AG09309 (cell line): ENCODE data around the gene CA11.

Experiments
- DNase-seq: peaks from one replicate; pipeline ENCODE4 v3.0.0-alpha.2; 2010; ENCODE audit warnings: low read depth
- H3K4me3 ChIP-seq: 2 replicates; pipeline ENCODE4 v1.5.1; 2011; ENCODE audit warnings: mild to moderate bottlenecking, low read depth, low read length, moderate library complexity; ENCODE audit not compliant: control insufficient read depth
- CTCF ChIP-seq: IDR thresholded peaks from 2 replicates; pipeline ENCODE4 v1.5.1; 2011; ENCODE audit warnings: mild to moderate bottlenecking, low read depth, low read length, inconsistent platforms; ENCODE audit not compliant: insufficient read depth, control insufficient read depth; ENCODE audit errors: missing control alignments

The CA11 gene

GRCh38 chr19:48674216-48674809, 28.3 kb upstream of the CA11 start:
- no peak for TF ChIP-seq CTCF
- H3K4me3 ChIP-seq: no peak overlapping the region
- no peak for DNase-seq

- no peak for TF ChIP-seq CTCF
- no peak overlapping the region for H3K4me3 ChIP-seq
- DNase-seq: no peak
These were observed 27.6 kb upstream of the CA11 start for GRCh38 chr19:48673436-48674100.

GRCh38 chr19:48672994-48673393, 27.0 kb upstream of the CA11 start, which contains the start of gene NTN5:
Gene NTN5, minus strand, starts transcription at chr19:48673017. Its CDS starts 2,031 bp downstream, at chr19:48670986.
- H3K4me3 ChIP-seq: no peak within 1 kb of the TSS
- TF ChIP-seq CTCF: no peak
- no peak for DNase-seq

DNA sequence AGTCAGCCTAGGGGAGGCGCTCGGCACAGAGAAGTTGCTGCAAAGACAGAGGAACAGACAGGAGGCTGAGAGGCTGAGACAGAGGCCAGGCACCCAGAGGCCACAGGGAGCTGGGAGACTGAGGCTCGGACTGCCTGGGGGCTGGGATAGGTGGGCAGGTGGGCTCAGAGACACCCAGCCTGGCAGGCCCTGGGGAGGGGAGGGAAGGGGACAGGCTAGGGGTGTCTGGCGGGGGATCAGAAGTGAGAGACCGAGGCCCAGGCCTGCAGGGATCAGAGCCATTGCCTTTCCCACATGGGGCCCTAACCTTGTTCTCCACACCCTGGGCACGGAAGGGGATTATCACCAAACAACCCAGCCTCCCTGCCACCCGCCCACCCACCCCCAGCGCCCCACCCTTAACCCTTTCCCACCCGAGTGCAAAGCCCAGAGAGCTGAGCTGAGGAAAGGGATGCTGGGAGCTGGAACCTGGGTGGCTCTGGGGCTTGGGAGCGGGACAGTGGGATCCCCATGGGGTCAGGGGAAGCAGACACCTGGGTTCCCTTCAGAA, 25.5 kb upstream of the CA11 start:
- no peak for DNase-seq
- TF ChIP-seq CTCF: no peak
- no peak overlapping the region for H3K4me3 ChIP-seq

- no peak for DNase-seq
- no peak overlapping the region for H3K4me3 ChIP-seq
- TF ChIP-seq CTCF: no peak
These were observed 24.9 kb upstream of the CA11 start for GRCh38 chr19:48670699-48671445.

DNA sequence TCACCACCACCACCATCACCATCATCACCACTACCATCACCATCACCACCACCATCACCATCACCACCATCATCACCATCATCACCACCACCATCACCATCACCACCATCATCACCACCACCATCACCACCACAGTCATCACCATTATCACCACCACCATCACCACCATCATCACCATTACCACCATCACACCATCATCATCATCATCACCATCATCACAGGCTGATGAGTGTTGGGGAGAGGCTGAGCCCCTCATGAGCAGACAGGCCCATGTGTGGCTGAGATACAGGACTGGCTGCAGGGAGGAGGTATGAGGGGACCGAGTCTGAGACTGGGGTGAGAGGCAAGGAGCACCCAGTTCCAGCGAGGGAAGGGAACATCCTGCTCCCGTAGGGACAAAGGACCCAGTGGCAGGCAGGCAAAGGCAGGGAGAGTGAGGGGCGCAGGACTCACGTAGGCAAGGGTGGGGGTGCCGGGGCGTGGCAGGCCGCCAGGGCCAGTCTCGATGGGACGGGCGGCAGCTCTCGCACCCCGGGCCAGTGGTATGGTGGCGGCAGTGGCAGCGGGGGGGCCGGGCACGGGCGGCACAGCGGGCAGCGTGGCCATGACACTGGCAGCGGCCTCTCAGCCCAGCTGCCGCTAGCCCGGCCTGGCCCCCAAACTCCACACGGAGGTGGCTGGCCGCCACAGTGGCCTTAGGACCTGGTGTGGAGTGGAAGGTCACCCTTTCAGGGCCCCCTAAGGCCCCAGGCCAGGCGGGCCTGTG, 24.1 kb upstream of the CA11 start:
- no peak for DNase-seq
- no peak overlapping the region for H3K4me3 ChIP-seq
- no peak for TF ChIP-seq CTCF
